Hematopoietic multipotent progenitor cell (in vitro differentiated cells): ENCODE measurements around the gene BRWD1. TPM values are rescaled to one million over a fixed set of nuclear protein-coding genes. Genes with fewer than 3 reads are reported as not detected.
"Not testable (repeated sequence)": the region's sequence is repeated elsewhere in the genome, so short reads cannot be mapped to it uniquely, and the experiment has no call there.

Experiments used
- DNase-seq, 3 donors: peaks; one replicate each; pipeline ENCODE4 v3.0.0-alpha.2; 2011 to 2015; ENCODE audit warnings: low read depth in 2 of 3, low spot score in 2 of 3
- total RNA-seq: library from RNA; depleted of rRNA; stranded (reverse); fragments of >200 nt; gene quantifications from one replicate; pipeline ENCODE4 v1.2.3, GENCODE V29; 2012

BRWD1 gene
- total RNA-seq, 1 donor: 46.6 TPM

DNA sequence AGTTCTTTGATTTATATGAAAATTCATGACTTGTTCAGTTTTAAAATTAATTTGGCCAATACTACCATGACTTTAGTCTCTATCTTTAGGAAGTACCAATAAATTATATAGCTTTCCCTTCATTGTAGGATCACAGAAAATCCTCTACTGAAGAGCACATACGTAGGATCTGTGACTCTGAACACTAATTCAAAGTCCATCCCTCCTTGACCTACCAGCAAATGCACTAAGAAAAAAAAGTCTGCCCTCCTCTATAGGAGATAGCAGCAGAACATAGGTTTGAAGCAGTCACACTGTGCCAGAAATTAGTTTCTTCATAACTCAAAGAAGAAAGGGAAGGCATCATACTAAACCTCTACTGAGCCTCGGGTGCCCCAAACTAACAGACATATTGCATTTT, 16.5 kb downstream of the BRWD1 start:
- DNase-seq: no peak

DNA sequence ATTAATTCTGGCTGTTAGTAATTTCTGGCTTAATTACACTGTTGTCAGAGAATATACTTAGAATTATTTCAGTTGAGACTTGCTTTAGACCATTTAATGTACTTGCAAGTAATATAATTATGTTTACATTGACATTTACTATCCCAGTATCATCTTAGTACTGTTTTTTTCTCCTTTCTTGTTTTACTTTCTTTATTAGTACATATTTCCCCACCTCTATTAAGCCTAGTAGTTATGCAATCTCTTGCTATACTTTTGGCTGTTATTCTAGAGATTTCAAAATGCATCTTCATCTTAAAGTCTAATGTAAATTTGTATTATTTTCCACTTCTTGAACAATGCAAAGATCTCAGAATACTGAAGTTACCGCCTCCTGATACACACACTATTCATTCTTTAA, 24.4 kb downstream of the BRWD1 start:
- no peak for DNase-seq

DNA sequence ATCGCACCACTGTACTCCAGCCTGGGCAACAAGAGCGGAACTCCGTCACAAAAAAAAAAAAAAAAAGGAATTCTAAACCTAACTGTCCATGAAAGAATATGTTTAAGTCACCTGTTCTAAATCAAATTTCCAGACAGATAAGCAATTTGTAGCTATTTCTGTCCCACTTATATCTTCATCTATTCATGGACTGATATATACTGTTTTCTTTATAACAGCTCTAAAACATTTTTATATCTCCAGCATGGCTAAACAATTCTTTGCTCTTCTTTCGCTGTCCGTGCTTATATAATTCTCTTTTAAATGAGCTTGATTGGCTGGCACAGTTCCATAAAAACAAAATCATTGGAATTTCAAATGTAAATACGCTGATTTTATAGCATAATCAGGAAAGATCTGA, 30.5 kb downstream of the BRWD1 start:
- no peak for DNase-seq

DNA sequence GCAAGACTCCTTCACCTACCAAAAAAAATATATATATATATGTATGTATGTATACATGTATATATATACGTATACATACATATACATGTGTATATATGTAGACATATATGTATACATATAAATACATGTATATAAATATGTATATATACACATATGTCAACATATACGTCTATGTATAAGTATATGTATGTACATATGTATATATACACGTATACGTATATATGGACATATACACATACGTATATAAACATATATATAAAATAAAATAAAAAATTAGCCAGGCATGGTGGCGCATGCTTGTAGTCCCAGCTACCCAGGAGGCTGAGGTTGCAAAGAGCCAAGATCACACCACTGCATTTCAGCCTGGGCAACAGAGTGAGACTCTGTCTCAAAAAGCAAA, 31.6 kb downstream of the BRWD1 start:
- DNase-seq: no peak

DNA sequence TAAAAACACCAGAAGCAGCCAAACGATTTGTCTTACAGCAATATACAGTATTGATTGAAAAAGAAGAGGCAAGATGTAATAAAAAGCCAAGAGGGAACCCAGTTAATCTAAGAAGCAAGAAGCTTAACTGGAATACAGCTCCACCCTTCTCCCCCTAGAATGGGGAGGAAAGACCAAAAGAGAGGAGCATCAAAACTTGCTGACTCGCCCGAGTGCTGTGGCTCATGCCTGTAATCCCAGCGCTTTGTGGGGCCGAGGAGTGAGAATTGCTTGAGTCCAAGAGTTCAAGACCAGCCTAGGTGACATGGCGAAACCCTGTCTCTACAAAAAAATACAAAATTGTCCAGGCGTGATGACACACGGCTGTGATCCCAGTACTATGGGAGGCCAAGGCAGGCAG, 32.2 kb downstream of the BRWD1 start:
- DNase-seq: no peak

DNA sequence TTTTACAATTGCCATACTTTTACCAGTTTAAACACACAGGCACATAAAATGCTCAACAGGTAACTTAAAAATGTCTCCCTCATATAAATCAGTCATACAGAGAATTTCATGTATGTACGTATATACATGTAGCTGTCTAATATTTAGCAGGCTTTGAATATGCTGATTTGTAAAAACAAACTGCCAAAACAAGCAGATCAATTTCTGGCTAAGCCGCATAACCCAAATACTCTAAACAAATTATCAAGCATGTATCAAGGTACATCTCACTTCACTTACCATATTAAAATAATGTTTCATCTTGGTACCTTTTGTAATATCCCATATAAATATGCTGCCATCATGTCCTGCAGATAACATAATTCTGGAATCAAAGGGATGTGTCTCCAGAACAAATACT, 43.8 kb downstream of the BRWD1 start:
- no peak for DNase-seq

DNA sequence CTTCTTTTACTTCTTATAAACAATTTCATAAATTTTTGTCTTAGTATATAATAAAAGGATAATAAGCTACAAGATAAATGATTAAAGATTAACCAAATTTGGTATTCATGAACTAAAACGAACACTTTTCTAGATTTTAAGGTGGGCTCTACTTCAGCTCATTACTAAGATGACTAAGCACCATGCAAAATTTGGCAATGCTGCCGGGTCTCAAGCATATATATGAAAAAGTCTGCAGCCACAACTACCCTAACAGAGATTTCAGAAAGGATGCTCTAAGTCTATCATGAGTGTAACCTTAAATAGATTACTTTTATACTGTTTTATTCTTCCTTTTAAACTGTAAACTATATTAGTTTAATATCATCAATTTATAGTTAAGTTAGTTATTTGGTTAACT, 47.8 kb downstream of the BRWD1 start:
- no peak for DNase-seq

DNA sequence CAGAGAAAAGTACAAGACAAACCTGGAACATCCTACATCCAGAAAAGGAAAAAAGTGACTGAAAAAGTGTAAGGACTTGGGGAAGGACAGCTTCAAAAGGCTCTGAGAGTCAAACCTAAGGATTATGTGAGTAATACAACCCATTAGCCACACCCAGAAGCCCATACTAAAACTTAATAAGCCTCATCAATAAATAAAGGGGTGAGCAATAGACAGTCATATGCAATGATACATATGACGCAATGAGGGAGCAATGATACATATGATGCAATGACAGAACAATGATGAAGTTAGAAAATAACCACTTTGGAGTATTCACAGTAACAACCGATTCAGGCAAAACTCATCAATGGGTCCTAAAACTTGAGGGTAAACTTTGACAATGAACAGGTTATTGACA, 50.1 kb downstream of the BRWD1 start:
- DNase-seq: no peak

DNA sequence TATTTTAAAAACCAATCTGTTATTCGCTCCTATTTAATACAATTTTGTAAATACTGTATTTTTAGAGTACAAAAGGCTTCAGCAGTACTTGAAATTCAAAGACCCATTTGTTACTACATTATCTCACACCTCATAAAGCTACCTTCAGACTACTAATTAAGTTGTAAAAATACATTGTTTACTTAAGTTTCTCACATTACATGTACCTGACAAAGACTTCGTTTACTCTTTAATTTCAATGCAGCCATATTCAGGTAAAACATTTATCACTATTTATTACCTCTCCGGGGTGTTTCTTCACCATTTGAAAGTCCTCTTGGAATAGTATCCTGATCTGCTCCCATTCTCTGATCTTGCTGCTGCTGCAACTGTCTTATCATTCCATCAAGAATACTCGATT, 55.2 kb downstream of the BRWD1 start:
- no peak for DNase-seq

DNA sequence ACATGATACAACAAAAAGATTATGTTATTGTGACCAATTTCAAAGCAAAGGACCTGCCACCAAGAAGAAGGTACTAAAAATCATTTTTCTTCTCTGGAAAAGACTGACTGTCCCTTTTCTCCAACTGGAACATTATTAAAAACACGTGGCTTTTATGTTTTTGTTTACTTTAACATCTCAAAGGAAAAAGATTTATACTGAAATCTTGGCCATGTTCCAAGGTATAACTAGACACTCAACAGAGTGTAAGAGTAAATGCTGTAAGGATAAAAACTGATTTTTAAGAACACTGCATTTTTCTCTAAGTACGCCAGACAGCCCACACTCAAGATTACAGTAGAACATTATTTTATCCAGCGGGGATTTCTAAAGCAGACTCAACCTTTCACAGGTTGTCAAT, 62.1 kb downstream of the BRWD1 start:
- no peak for DNase-seq

DNA sequence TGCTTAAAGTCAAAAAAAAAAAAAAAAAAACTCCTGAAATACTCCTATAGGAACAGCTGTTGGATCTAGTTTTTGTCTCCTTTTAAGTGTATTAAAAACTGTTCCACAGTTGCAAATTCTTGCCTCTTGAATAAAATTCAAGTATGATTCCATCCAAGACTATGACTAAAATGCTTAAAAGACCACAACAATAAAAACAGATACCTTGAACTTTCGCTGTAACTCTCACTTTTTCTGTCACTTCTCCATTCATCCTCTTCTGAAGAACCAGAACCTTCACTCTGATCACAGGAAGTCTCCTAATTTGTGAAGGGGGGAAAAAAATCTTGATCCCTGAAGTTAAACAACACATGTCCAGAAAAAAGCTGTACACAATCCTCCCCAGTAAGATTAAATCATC, 75.2 kb downstream of the BRWD1 start:
- no peak for DNase-seq

DNA sequence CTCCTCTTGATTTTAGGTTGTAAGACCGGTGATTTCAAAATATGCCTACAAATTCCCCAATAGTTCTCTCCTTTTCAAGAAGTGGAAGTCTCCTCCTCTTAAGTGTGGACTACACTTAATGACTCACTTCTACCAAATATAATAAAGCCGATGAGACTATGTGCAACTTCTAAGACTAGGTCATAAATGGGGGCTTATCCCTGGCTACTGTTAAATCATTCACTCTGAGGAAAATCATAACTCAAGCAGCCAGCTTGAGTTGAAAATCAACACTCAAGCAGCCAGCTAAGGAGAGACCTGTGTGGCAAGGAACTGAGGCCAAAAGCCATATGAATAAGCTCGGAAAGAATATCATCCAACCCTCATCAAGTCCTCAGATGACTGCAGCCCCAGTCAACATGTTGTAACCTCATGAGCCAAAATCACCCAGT, 80.6 kb downstream of the BRWD1 start:
- no peak for DNase-seq

DNA sequence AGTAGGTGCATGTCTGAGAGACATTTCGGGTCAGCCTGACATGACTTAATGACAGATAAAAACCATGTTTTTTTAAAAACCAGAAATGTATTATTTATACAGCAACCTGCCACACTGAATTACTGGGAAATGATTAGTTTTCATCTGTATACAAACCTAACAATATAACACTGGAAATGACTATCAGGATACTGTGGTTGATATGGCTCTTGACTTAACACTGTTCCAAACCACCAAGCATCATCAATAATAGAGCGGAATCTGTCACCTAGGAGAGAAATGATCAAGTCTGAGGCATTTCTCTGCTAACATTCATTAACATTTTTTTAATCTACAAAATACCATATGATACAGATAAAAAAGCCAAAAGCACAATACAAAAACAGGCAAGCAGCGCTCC, 88.5 kb downstream of the BRWD1 start:
- DNase-seq: no peak

DNA sequence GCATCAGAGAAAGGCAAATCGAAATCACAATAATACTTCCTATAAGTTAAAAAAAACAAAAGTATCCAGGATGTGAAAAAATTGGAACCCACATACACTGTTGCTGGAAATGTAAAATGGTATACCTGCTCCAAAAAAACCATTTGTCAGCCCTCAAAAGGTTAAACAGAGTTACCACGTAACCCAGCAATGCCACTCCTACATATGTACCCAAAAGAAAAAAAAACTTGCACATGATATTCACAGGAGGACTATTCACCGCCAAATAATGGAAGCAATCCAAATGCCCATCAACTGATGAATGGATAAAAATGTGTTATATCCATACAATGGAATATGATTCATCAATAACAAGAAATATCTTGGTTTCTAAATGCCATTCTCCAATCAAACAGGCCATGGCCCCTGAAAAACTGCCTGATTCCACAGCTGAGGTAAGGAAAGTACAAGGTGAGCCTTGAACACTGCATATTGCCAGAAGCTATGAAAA, 91.4 kb downstream of the BRWD1 start:
- no peak for DNase-seq

DNA sequence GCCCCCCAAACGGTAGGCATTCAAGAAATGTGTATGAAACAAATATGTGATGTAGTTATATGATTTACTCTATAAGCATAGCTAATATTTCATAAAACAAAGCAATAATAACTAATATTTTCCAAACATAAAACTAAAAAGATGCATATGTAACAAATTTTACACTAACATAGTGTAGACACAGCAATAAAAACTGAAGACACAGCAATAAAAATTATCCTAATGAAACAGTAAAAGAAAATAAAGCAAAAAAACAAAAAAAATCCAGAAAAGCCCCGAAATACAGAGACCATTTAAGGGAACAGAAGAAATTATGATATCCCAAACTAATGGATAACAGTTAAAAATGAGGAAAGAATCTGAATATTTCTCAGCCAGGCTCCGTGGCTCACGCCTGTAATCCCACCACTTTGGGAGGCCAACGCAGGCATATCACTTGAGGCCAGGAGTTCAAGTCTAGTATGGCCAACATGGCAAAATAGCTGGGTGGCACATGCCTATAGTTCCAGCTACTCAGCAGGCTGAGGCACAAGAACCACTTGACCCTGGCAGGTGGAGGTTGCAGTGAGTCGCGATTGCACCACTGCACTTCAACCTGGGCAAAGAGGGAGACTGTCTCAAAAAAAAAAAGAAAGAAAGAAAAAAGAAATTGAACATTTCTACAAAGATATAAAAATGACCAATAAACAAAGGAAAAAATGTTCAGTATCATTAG, 92.0 kb downstream of the BRWD1 start:
- DNase-seq: no peak

DNA sequence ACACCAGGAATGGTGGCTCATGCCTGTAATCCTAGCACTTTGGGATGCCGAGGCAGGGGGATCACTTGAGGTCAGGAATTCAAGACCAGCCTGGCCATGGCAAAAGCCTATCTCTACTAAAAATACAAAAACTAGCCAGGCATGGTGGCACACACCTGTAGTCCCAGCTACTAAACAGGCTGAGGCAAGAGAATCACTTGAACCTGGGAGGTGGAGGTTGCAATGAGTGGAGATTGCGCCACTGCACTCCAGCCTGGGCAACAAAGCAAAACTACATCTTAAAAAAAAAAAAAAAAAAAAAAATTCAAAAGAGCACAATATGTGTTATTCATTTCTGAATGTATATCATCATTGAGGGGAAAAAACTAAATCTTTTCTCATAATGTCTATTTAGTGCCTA, 92.6 kb downstream of the BRWD1 start:
- DNase-seq: not testable (repeated sequence)

DNA sequence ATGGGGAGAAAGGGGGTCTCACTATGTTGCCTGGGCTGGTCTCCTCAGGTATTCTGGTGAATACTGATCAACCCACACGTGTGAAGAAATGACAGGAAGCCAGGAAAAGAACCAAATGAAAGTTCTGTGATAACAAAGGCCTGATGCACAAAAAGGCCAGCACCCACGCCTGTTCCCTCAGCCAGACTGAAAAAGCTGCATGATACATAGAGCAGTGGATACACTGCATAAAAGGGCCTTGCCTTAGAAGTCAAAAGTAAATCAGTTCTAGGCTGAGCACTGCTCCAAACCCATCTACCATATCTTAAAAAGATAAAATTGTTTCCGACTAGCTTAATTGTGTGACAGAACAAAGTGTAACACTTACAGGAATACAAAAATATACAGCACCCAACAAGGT, 93.3 kb downstream of the BRWD1 start:
- no peak for DNase-seq

DNA sequence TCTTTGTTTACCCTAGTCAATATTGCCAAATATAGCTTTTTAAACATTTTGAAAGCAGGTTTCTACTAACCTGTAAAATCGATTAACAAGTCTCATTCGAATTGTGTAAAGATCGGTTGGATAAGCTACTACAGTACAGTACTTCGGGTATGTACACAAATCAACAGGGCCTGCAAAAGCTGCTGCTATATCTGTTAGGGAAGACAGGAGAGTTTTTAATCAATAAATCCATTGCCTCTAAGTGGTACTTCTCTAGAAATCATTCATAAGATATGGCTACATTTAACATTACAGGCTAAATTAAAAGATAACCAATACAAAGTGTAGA, 95.4 kb downstream of the BRWD1 start:
- no peak for DNase-seq

DNA sequence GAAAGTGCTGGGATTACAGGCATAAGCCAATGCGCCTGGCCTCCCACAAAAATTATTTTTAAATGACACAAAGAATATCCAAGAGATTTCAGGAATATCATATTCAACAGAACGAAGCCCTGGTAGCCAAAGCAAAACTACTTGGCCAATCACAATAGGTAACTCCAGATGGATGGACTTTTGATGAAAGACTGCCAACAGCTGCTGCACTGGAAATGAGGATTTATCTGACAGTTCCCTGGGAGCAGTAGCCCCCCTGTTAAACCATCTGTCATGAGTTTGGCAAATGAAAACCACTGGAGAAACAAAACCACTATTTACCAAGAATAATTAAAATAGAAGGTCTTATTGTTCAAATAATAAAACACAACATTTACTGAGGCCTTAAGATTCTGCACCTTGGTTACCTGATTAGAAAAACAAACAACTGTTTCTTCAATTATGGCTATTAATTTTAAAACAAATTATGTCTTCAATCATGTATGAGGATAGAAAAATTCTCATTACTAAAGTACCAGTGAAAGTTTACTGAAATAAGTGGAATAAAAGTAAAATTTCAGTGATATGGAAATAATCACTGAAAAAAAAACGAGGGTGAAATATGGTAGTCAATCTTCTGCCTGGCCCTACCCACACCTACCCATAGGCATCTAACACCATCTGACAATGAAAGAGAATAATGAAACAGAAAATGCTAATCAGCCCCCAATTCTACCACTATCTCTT, 95.9 kb downstream of the BRWD1 start:
- DNase-seq: no peak

DNA sequence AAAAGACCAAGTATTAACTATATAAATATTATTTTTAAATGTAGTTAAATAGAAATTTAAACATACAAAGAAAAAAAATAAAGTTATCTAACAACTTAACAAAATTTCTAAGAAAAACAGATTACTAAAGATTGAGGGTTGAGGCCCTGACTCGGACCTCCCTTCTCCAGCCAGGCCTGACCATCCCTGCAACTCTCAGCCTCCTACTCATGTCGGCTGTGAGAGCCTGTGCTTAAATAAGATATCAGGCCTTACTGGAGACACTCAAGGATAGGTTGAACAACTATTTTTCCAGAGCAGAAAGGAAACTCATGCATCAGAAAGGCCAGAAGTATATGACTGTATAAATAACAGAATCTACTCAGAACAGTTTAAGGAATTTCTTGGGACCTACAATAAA, 97.1 kb downstream of the BRWD1 start:
- no peak for DNase-seq

DNA sequence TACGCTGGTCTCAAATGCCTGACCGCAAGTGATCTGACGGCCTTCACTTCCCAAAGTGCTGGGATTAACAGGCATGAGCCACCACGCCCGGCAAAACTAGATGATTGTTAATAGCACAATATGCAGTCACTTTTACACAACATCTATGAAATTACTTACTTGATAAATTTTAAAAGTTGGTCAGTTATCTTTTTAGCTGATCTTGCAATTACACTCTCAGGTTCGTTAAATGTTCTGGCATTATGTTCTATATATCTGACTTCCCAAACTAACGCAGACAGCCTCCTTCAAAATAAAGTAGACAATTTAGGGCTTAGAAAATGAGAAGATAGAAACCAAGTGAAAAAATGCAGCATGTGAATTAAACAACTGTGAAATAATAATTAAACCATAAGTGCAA, 98.4 kb downstream of the BRWD1 start:
- DNase-seq: no peak

DNA sequence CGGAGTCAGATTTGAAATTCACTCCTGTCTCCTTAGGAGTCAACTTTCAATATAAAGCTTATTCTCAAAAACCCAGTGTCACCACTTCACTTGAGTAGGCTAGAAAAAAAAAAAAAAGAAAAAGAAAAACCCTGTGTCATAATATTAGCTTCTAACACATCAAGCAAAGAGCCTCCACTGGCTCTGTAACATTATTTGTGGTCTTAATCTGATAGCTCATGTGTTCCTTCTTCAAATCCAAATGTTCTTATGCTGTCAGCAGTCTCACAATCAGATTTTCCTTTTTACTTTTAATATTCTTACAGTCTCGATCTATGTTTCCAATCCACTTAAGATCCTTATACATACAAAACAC, 104.1 kb downstream of the BRWD1 start:
- no peak for DNase-seq
